22Rv1 (cell line): ENCODE measurements around the gene GALNS.

ENCODE experiments used
- CTCF ChIP-seq: fragments of 450-650 bp; IDR thresholded peaks from 2 replicates; pipeline ENCODE4 v1.5.1; 2017; ENCODE audit warnings: mild to moderate bottlenecking
- ZFX ChIP-seq: fragments of 450-650 bp; IDR thresholded peaks from 2 replicates; pipeline ENCODE4 v1.6.1; 2017; ENCODE audit warnings: antibody characterized with exemption, borderline replicate concordance

- no peak for TF ChIP-seq ZFX
- no peak for TF ChIP-seq CTCF
Measured at GRCh38 chr16:88843256-88843655, 13.5 kb downstream of the GALNS start.
